CD8-positive, alpha-beta memory T cell (primary cell): ENCODE data around the gene KCNQ2. TPM values are rescaled to one million over a fixed set of nuclear protein-coding genes. Genes with fewer than 3 reads are reported as not detected.

Source experiments
- CTCF ChIA-PET: fragments of 350-600 bp; sonication (Branson Sonifier 250); formaldehyde crosslinking; loops from one replicate; lab custom pipeline; 2021; ENCODE audit warnings: antibody characterized with exemption; lab: Charles Lee
- POLR2A ChIA-PET: fragments of 350-600 bp; sonication (Branson Sonifier 250); formaldehyde crosslinking; loops from one replicate; lab custom pipeline; 2021; ENCODE audit warnings: antibody characterized with exemption; lab: Charles Lee
- DNase-seq, 5 donors: peaks; one replicate each; pipeline versions ENCODE4 v3.0.0 to v3.0.0-alpha.2; 2020 to 2022; ENCODE audit warnings: mixed read lengths in 1 of 5
- H3K27ac ChIP-seq: one replicate; pipeline ENCODE4 v1.7.0; 2013; ENCODE audit warnings: low read depth, mild to moderate bottlenecking, low read length, moderate library complexity
- H3K27me3 ChIP-seq: 2 replicates; pipeline ENCODE4 v1.7.0; 2013; ENCODE audit warnings: low read length, mild to moderate bottlenecking; ENCODE audit not compliant: insufficient read depth, poor library complexity, severe bottlenecking
- H3K36me3 ChIP-seq: 2 replicates; pipeline ENCODE4 v1.7.0; 2013; ENCODE audit warnings: mild to moderate bottlenecking, low read length, moderate library complexity; ENCODE audit not compliant: insufficient read depth
- H3K4me1 ChIP-seq: 2 replicates; pipeline ENCODE4 v1.7.0; 2013; ENCODE audit warnings: mild to moderate bottlenecking, low read length, moderate library complexity; ENCODE audit not compliant: insufficient read depth
- H3K4me3 ChIP-seq: 2 replicates; pipeline ENCODE4 v1.7.0; 2013; ENCODE audit warnings: mild to moderate bottlenecking, low read length
- H3K9me3 ChIP-seq: 2 replicates; pipeline ENCODE4 v1.7.0; 2013; ENCODE audit warnings: mild to moderate bottlenecking, low read length
- H3K27ac Mint-ChIP-seq, 8 donors: one replicate each; pipeline ENCODE4 v1.8.0; 2020 to 2021; ENCODE audit warnings: mixed read lengths in 8 of 8, mild to moderate bottlenecking in 6 of 8, inconsistent platforms in 3 of 8, moderate library complexity in 3 of 8
- H3K27me3 Mint-ChIP-seq, 2 donors: one replicate each; pipeline ENCODE4 v1.8.0; 2020 to 2021; ENCODE audit warnings: mixed read lengths in 2 of 2, mild to moderate bottlenecking in 1 of 2, moderate library complexity in 1 of 2
- H3K36me3 Mint-ChIP-seq, 3 donors: one replicate each; pipeline ENCODE4 v1.8.0; 2020 to 2021; ENCODE audit warnings: mixed read lengths in 3 of 3, inconsistent platforms in 1 of 3, mild to moderate bottlenecking in 1 of 3
- H3K4me1 Mint-ChIP-seq, 3 donors: one replicate each; pipeline ENCODE4 v1.8.0; 2020 to 2021; ENCODE audit warnings: mixed read lengths in 3 of 3, inconsistent platforms in 1 of 3, mild to moderate bottlenecking in 1 of 3
- H3K4me3 Mint-ChIP-seq, 7 donors: one replicate each; pipeline ENCODE4 v1.8.0; 2020 to 2021; ENCODE audit warnings: mixed read lengths in 7 of 7, mild to moderate bottlenecking in 6 of 7, moderate library complexity in 4 of 7, inconsistent platforms in 2 of 7
- H3K9me3 Mint-ChIP-seq, 5 donors: one replicate each; pipeline ENCODE4 v1.8.0; 2020 to 2022; ENCODE audit warnings: mixed read lengths in 5 of 5, mild to moderate bottlenecking in 3 of 5, moderate library complexity in 2 of 5, inconsistent platforms in 1 of 5
- polyA plus RNA-seq: library from polyadenylated mRNA; unstranded; fragments of 300-500 nt; fragmentation: Illumina TruSeq; gene quantifications from one replicate; pipeline ENCODE4 v1.2.3, GENCODE V29; 2021
- total RNA-seq, 2 experiments: library from RNA; stranded (reverse); gene quantifications; one replicate each; pipeline ENCODE4 v1.2.3, GENCODE V29; 2021

KCNQ2 gene
- total and polyA plus RNA-seq, 3 experiments from 2014 or later = not detected

DNA sequence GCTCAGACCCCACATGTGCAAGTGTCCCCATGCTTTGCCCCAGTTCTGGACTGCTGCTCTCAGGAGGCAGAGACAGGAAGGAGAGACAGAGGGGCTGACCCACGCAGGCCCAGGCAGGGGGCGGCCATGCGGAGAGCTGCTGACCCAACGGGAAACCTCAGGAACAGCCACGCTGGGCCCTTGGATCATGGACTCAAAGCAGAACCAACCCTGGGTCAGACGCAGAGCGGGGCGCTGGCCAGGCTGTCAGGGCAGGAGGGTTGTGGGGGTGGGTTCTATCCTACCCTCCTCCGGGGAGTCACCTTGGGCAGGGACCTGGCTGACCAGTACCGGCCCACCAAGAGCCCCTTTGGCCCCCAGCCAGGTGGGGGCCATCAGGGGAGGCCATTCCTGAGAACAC is 2.0 kb downstream of the KCNQ2 start:
- Mint-ChIP-seq H3K36me3 (no peaks in the 10 kb centered on the region), H3K4me3 (peak overlapping the region in 1 of 7 donors; percentile 9), H3K9me3 (no peaks in the 10 kb centered on the region), H3K4me1 (peaks cover 6 to 12% (median 8%) of the 10 kb centered on the region in 3 donors), H3K27me3 (peaks cover 19 to 32% of the 10 kb centered on the region in 2 donors), H3K27ac (no peak overlapping the region)
- Histone ChIP-seq H3K4me1 (no peaks in the 10 kb centered on the region), H3K27ac (no peak overlapping the region), H3K4me3 (no peak overlapping the region), H3K36me3 (no peaks in the 10 kb centered on the region), H3K9me3 (no peaks in the 10 kb centered on the region), H3K27me3 (peaks cover 16% of the 10 kb centered on the region)
- DNase-seq = no peak
- ChIA-PET POLR2A (no interaction called here), CTCF (no interaction called here)

DNA sequence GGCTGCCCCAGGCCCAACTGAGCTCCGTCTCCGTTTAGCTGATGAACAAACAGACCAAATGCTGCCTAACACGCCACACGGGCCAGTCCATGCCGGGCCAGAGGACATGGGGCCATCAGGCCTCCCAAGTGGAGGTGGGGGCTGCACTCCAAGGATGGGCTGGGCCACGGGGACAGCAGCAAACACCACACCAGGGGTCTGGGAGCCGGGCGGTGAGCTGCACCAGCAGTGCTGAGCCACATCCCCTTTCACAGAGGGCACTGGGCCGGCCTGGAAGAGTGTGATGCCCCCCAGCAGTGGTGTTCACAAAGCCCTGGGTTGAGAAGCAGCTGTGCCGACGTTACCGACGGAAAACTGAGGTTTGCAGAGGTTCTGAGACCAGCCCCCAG is 2.7 kb downstream of the KCNQ2 start:
- peaks cover 6 to 12% (median 8%) of the 10 kb centered on the region in 3 donors for H3K4me1 Mint-ChIP-seq
- peaks cover 0 to under 1% (median 0%) of the 10 kb centered on the region in 5 donors for H3K9me3 Mint-ChIP-seq
- no peaks in the 10 kb centered on the region for H3K36me3 ChIP-seq
- no peak overlapping the region for H3K4me3 ChIP-seq
- no peaks in the 10 kb centered on the region for H3K9me3 ChIP-seq
- H3K36me3 Mint-ChIP-seq = no peaks in the 10 kb centered on the region
- H3K27ac Mint-ChIP-seq = no peak overlapping the region
- H3K27ac ChIP-seq = no peak overlapping the region
- no peaks in the 10 kb centered on the region for H3K4me1 ChIP-seq
- peaks cover 24 to 32% of the 10 kb centered on the region in 2 donors for H3K27me3 Mint-ChIP-seq
- CTCF ChIA-PET = no interaction called here
- POLR2A ChIA-PET = no interaction called here
- no peak overlapping the region for H3K4me3 Mint-ChIP-seq
- no peak for DNase-seq
- H3K27me3 ChIP-seq = peaks cover 15% of the 10 kb centered on the region

DNA sequence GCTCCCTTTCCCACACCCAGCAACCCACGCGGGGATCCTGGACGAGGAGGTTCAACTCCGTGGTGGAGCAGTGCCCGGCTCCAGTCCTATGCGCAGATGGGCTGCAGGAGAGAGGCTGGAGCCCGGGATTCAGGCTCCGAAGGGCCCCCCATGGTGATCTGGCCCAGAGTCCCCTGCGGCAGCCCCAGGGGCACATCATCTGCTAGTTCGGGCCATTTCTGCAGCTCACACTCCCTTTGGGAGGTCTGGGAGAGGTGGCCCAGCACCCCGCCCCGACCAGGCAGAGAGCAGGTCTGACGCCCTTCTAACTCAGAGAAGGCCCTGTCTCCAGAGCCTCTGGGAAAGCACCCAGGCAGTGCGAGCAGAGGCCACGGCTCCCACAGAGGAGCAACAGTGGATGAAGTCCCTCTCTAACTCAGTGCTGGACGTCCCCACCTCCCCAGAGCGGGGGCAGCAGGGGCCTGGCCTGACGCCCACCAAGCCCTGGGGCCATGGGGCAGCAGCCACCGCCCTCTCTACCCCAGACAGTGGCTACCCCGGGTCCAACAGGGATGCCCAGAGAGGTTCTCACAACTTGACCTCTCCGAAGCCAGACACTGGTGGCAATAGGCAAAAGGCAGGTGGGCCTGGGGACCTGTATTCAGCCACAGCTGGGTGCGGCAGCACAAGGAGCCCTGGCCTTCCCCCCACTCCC is 3.3 kb downstream of the KCNQ2 start:
- no peak overlapping the region for H3K27ac ChIP-seq
- peaks cover 0 to 2% (median 0%) of the 10 kb centered on the region in 5 donors for H3K9me3 Mint-ChIP-seq
- H3K36me3 Mint-ChIP-seq = no peaks in the 10 kb centered on the region
- peaks cover 25 to 31% of the 10 kb centered on the region in 2 donors for H3K27me3 Mint-ChIP-seq
- no peaks in the 10 kb centered on the region for H3K9me3 ChIP-seq
- H3K4me1 Mint-ChIP-seq = peaks cover 5 to 8% (median 6%) of the 10 kb centered on the region in 3 donors
- no peak overlapping the region for H3K4me3 ChIP-seq
- DNase-seq = no peak
- H3K36me3 ChIP-seq = no peaks in the 10 kb centered on the region
- peaks cover 10% of the 10 kb centered on the region for H3K27me3 ChIP-seq
- POLR2A ChIA-PET = no interaction called here
- H3K4me3 Mint-ChIP-seq = no peak overlapping the region
- no peak overlapping the region for H3K27ac Mint-ChIP-seq
- no peaks in the 10 kb centered on the region for H3K4me1 ChIP-seq
- CTCF ChIA-PET = no interaction called here

DNA sequence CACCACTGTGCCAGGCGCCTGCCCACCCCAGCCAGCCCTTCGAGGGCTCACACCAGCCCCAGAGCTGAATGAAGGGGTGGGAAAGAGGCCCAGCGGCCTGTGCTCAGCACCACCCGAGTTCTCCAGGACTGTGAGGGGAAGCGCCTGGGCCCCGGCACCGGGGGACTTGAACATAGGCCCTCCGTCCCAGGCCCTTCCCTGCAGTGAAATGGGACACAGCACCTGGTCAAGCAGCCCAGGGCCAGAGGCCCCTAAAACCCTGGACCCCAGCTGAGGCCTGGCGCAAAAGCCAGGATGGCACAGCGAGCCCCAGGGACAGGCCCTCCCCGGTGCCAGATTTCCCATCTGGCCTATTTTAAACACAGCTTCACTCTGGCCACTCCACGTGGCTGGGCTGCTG is 4.0 kb downstream of the KCNQ2 start:
- Histone ChIP-seq H3K36me3 (no peaks in the 10 kb centered on the region), H3K27ac (no peak overlapping the region), H3K4me3 (no peak overlapping the region), H3K27me3 (peaks cover 5% of the 10 kb centered on the region), H3K4me1 (no peaks in the 10 kb centered on the region), H3K9me3 (no peaks in the 10 kb centered on the region)
- Mint-ChIP-seq H3K9me3 (peaks cover 0 to 2% (median 0%) of the 10 kb centered on the region in 5 donors), H3K4me3 (no peak overlapping the region), H3K27ac (no peak overlapping the region), H3K4me1 (peaks cover 0 to 4% (median 2%) of the 10 kb centered on the region in 3 donors), H3K36me3 (no peaks in the 10 kb centered on the region), H3K27me3 (peaks cover 21 to 28% of the 10 kb centered on the region in 2 donors)
- DNase-seq = no peak
- ChIA-PET CTCF (no interaction called here), POLR2A (no interaction called here)

DNA sequence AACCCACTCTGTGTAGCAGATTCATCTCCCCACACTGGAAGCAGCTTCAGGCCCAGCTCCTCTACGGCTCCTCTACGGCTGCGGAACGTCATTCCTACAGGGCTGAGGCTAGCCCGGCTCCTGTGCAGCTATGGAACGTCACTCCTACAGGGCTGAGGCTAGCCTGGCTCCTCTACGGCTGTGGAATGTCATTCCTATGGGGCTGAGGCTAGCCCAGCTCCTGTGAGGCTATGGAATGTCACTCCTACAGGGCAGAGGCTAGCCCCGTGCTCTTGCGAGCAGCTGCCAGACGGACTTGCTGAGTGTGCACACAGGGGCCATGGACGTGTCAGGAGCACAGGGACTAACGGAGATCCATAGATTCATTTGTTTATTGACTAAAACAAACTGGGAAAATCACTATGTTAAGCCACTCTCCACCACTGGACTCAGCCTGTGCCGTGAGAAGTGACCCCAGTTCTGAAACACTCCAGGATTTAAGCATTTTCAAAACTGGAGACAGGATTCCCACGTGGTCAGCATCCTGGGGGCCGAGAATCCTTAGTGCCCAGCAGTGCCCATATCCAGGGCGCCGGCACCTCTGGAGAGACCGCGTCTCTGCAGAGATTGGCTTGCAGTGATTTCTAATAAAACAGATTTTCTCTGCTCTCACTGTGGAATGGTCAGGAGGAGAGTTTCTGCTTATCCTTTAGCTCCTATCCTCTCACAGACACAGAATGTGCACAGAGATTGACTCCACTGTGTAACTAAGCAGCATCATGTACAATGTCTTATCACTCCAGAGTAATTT is 5.0 kb downstream of the KCNQ2 start:
- H3K36me3 Mint-ChIP-seq = no peaks in the 10 kb centered on the region
- peaks cover 0 to 2% (median 0%) of the 10 kb centered on the region in 5 donors for H3K9me3 Mint-ChIP-seq
- ChIA-PET POLR2A (no interaction called here), CTCF (no interaction called here)
- peaks cover 0 to 4% (median 2%) of the 10 kb centered on the region in 3 donors for H3K4me1 Mint-ChIP-seq
- Histone ChIP-seq H3K4me1 (no peaks in the 10 kb centered on the region), H3K27me3 (no peaks in the 10 kb centered on the region), H3K36me3 (no peaks in the 10 kb centered on the region), H3K9me3 (no peaks in the 10 kb centered on the region), H3K4me3 (no peak overlapping the region), H3K27ac (no peak overlapping the region)
- DNase-seq = no peak
- peaks cover 21 to 37% of the 10 kb centered on the region in 2 donors for H3K27me3 Mint-ChIP-seq
- H3K27ac Mint-ChIP-seq = no peak overlapping the region
- H3K4me3 Mint-ChIP-seq = no peak overlapping the region

DNA sequence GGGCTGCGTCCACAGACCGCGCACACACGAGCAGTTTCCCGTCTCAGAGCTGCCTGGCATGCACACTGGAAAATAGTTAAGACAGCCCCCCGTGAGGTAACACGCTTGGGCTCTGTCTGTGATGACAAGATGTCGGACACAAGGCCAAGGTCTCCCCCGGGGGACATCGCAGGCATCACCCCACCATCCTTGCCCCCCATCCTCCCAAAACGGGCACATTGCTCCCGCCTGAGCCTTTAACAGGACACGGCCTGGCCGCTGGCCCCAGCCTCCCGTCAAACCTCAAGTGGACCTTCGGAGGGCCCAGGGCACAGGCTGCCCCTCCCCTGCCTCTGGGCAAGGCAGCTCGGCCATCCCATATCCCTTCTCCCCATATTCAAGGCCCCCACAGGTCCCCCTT is 5.6 kb downstream of the KCNQ2 start:
- H3K36me3 Mint-ChIP-seq = no peaks in the 10 kb centered on the region
- no peak overlapping the region for H3K4me3 Mint-ChIP-seq
- ChIA-PET POLR2A (no interaction called here), CTCF (no interaction called here)
- H3K4me1 Mint-ChIP-seq = peaks cover 0 to 4% (median 2%) of the 10 kb centered on the region in 3 donors
- Histone ChIP-seq H3K4me1 (no peaks in the 10 kb centered on the region), H3K27me3 (no peaks in the 10 kb centered on the region), H3K36me3 (no peaks in the 10 kb centered on the region), H3K27ac (no peak overlapping the region), H3K4me3 (no peak overlapping the region), H3K9me3 (no peaks in the 10 kb centered on the region)
- H3K27ac Mint-ChIP-seq = no peak overlapping the region
- DNase-seq = no peak
- peaks cover 21 to 40% of the 10 kb centered on the region in 2 donors for H3K27me3 Mint-ChIP-seq
- peaks cover 0 to 2% (median 0%) of the 10 kb centered on the region in 5 donors for H3K9me3 Mint-ChIP-seq

DNA sequence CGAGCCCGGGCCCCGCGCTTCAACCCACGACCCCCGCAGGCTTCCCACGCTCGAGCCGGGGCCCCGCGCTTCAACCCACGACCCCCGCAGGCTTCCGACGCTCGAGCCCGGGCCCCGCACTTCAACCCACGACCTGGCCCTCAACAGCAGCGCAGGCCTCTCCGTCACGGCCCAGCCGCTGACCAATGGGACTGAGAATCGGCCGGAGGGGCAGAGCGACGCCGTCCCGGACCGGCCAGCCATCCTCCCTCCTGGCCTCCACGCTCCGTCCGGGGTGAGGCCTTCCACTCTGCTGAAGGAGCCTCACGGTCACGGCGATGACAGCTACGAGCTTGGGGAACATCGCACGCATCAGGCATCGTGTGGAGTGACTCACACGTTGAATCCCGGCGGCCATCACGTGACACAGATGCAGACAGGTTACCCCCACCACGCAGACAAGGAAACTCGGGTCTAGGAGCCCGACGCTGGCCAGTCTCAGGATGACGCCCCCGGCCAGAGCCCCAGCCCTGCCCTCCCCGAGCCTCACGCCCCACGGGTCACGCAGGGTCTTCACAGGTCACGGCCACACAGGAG is 6.1 kb downstream of the KCNQ2 start:
- Mint-ChIP-seq H3K9me3 (peaks cover 0 to 2% (median 0%) of the 10 kb centered on the region in 5 donors), H3K4me3 (no peak overlapping the region), H3K4me1 (peaks cover 0 to 4% (median 2%) of the 10 kb centered on the region in 3 donors), H3K27ac (no peak overlapping the region), H3K27me3 (peaks cover 21 to 40% of the 10 kb centered on the region in 2 donors), H3K36me3 (no peaks in the 10 kb centered on the region)
- Histone ChIP-seq H3K4me3 (no peak overlapping the region), H3K9me3 (no peaks in the 10 kb centered on the region), H3K27me3 (no peaks in the 10 kb centered on the region), H3K27ac (no peak overlapping the region), H3K4me1 (no peaks in the 10 kb centered on the region), H3K36me3 (no peaks in the 10 kb centered on the region)
- ChIA-PET CTCF (no interaction called here), POLR2A (no interaction called here)
- DNase-seq = no peak
